ENCODE measurements around the gene GRP. TPM values are rescaled to one million over a fixed set of nuclear protein-coding genes. Genes with fewer than 3 reads are reported as not detected.

GRP gene
- total RNA-seq, 5 donors from 2014 or later (not counting 1 experiment from before 2014, with no cell fraction given) = not detected

- no peaks in the 10 kb centered on the region for H3K9me3 Mint-ChIP-seq
- no peak for DNase-seq
- Histone ChIP-seq H3K4me1 (ENCODE audit: control insufficient read depth in 1 of 2, extremely low read depth in 1 of 2, insufficient read depth in 2 of 2, low read length in 2 of 2) (peaks cover 0 to 22% of the 10 kb centered on the region in 2 experiments), H3K36me3 (ENCODE audit: control insufficient read depth in 2 of 2, extremely low read depth in 1 of 2, insufficient read depth in 1 of 2, low read length in 1 of 2) (no peaks in the 10 kb centered on the region), H3K27me3 (replicated peaks in 1 of 2; ENCODE audit: control insufficient read depth in 2 of 2, extremely low read depth in 1 of 2, insufficient read depth in 2 of 2, low read length in 1 of 2) (peaks cover 19 to 53% of the 10 kb centered on the region in 2 experiments), H3K27ac (ENCODE audit: low read length) (no peak overlapping the region), H3K4me3 (ENCODE audit: control insufficient read depth in 1 of 2, extremely low read depth in 1 of 2, low read length in 1 of 2) (no peak overlapping the region), H3K9me3 (no peaks in the 10 kb centered on the region)
- WGBS (ENCODE audit: insufficient coverage) = 25% methylated on average over 10 of the region's 17 CpGs
- H3K27me3 Mint-ChIP-seq = peaks cover 56 to 81% of the 10 kb centered on the region in 2 donors
- H3K4me1 Mint-ChIP-seq = peaks cover 18 to 28% (median 24%) of the 10 kb centered on the region in 3 donors
- peak overlapping the region in 1 of 3 donors; percentile 44 for H3K4me3 Mint-ChIP-seq
- H3K36me3 Mint-ChIP-seq = no peaks in the 10 kb centered on the region
- no peak overlapping the region for H3K27ac Mint-ChIP-seq
- ATAC-seq (replicated peaks in 1 of 4) = no peak
- ChIA-PET POLR2A (no interaction called here), CTCF (no interaction called here)
Observed at GRCh38 chr18:59264121-59264571, 44.2 kb downstream of the GRP start.

GRCh38 chr18:59264651-59265245 lies 44.8 kb downstream of the GRP start:
- Mint-ChIP-seq H3K4me1 (peaks cover 23 to 33% (median 28%) of the 10 kb centered on the region in 3 donors), H3K27ac (no peak overlapping the region), H3K9me3 (no peaks in the 10 kb centered on the region), H3K27me3 (peaks cover 54 to 79% of the 10 kb centered on the region in 2 donors), H3K36me3 (no peaks in the 10 kb centered on the region), H3K4me3 (peak overlapping the region in 1 of 3 donors; percentile 52)
- H3K27ac ChIP-seq (ENCODE audit: low read length) = no peak overlapping the region
- peaks cover 0 to 25% of the 10 kb centered on the region in 2 experiments for H3K4me1 ChIP-seq (ENCODE audit: control insufficient read depth in 1 of 2, extremely low read depth in 1 of 2, insufficient read depth in 2 of 2, low read length in 2 of 2)
- POLR2A ChIA-PET = no interaction called here
- ATAC-seq (replicated peaks in 1 of 4) = no peak
- no peaks in the 10 kb centered on the region for H3K36me3 ChIP-seq (ENCODE audit: control insufficient read depth in 2 of 2, extremely low read depth in 1 of 2, insufficient read depth in 1 of 2, low read length in 1 of 2)
- no peaks in the 10 kb centered on the region for H3K9me3 ChIP-seq
- no peak for DNase-seq
- H3K27me3 ChIP-seq (replicated peaks in 1 of 2; ENCODE audit: control insufficient read depth in 2 of 2, extremely low read depth in 1 of 2, insufficient read depth in 2 of 2, low read length in 1 of 2) = peaks cover 20 to 57% of the 10 kb centered on the region in 2 experiments
- WGBS (ENCODE audit: insufficient coverage) = 14% methylated on average over 40 of the region's 41 CpGs
- peak overlapping the region in 1 of 2 donors; percentile 45 for H3K4me3 ChIP-seq (ENCODE audit: control insufficient read depth in 1 of 2, extremely low read depth in 1 of 2, low read length in 1 of 2)
- CTCF ChIA-PET = interaction anchor here in 1 of 2 donors (0.8 kb wide), 1 partner anchor 14 kb away, joined by 5 read pairs; no protein-coding TSS in a partner anchor

DNA sequence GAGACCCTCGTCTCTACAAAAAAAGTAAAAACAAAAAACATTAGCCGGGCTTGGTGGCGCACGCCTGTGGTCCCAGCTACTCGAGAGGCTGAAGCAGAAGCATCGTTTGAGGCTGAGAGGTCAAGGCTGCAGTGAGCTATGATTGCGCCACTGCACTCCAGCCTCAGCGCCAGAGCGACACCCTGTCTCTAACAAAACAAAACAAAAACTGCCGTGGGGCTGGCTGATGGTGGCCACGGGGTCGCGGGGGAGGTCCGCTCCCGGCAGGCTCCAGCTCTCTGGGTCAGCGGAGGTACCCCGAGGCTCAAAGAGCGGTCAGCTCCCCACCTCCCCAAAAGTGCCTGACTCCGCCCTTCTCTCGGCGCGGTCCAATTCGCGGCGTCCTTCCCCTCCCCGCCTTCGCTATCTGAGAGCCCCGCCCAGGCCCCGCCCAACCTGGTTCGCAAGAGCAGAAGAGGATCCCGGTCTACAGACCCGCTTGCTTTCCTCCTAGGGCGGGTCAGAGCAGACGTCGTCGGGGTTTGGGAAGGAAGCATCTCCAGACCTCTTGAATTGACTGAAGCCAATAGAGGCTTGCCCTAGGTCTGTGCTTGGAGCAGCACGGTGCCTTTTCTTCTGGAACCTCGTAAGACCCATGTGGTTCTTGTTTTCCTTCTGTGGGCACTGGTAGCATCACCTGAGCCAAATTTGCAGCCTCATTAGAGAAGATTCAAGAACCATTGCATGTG lies 45.5 kb downstream of the GRP start:
- peaks cover 53 to 80% of the 10 kb centered on the region in 2 donors for H3K27me3 Mint-ChIP-seq
- H3K9me3 Mint-ChIP-seq = no peaks in the 10 kb centered on the region
- no peaks in the 10 kb centered on the region for H3K9me3 ChIP-seq
- H3K36me3 ChIP-seq (ENCODE audit: control insufficient read depth in 2 of 2, extremely low read depth in 1 of 2, insufficient read depth in 1 of 2, low read length in 1 of 2) = no peaks in the 10 kb centered on the region
- H3K4me1 ChIP-seq (ENCODE audit: control insufficient read depth in 1 of 2, extremely low read depth in 1 of 2, insufficient read depth in 2 of 2, low read length in 2 of 2) = peaks cover 0 to 25% of the 10 kb centered on the region in 2 experiments
- peaks cover 27 to 58% of the 10 kb centered on the region in 2 experiments for H3K27me3 ChIP-seq (replicated peaks in 1 of 2; ENCODE audit: control insufficient read depth in 2 of 2, extremely low read depth in 1 of 2, insufficient read depth in 2 of 2, low read length in 1 of 2)
- H3K36me3 Mint-ChIP-seq = no peaks in the 10 kb centered on the region
- ATAC-seq (replicated peaks in 1 of 4) = peak in 2 of 4 experiments; percentile 43 to 44
- peak overlapping the region; percentile 45 to 52 (median 46) for H3K4me3 Mint-ChIP-seq
- no peak overlapping the region for H3K27ac ChIP-seq (ENCODE audit: low read length)
- POLR2A ChIA-PET = no interaction called here
- no peak overlapping the region for H3K27ac Mint-ChIP-seq
- WGBS (ENCODE audit: insufficient coverage) = 7% methylated on average over 36 of the region's 38 CpGs
- peak overlapping the region; percentile 24 to 45 for H3K4me3 ChIP-seq (ENCODE audit: control insufficient read depth in 1 of 2, extremely low read depth in 1 of 2, low read length in 1 of 2)
- H3K4me1 Mint-ChIP-seq = peaks cover 26 to 36% (median 30%) of the 10 kb centered on the region in 3 donors
- CTCF ChIA-PET = interaction anchor here in 1 of 2 donors (0.8 kb wide), 1 partner anchor 15 kb away, joined by 5 read pairs; no protein-coding TSS in a partner anchor
- DNase-seq = no peak

GRCh38 chr18:59265974-59266369 lies 46.0 kb downstream of the GRP start:
- Histone ChIP-seq H3K27me3 (replicated peaks in 1 of 2; ENCODE audit: control insufficient read depth in 2 of 2, extremely low read depth in 1 of 2, insufficient read depth in 2 of 2, low read length in 1 of 2) (peaks cover 32 to 63% of the 10 kb centered on the region in 2 experiments), H3K36me3 (ENCODE audit: control insufficient read depth in 2 of 2, extremely low read depth in 1 of 2, insufficient read depth in 1 of 2, low read length in 1 of 2) (no peaks in the 10 kb centered on the region), H3K9me3 (no peaks in the 10 kb centered on the region), H3K4me3 (ENCODE audit: control insufficient read depth in 1 of 2, extremely low read depth in 1 of 2, low read length in 1 of 2) (no peak overlapping the region), H3K4me1 (ENCODE audit: control insufficient read depth in 1 of 2, extremely low read depth in 1 of 2, insufficient read depth in 2 of 2, low read length in 2 of 2) (peaks cover 0 to 25% of the 10 kb centered on the region in 2 experiments), H3K27ac (ENCODE audit: low read length) (no peak overlapping the region)
- Mint-ChIP-seq H3K9me3 (no peaks in the 10 kb centered on the region), H3K27me3 (peaks cover 54 to 81% of the 10 kb centered on the region in 2 donors), H3K36me3 (no peaks in the 10 kb centered on the region), H3K4me1 (peaks cover 26 to 38% (median 31%) of the 10 kb centered on the region in 3 donors), H3K4me3 (peak overlapping the region in 2 of 3 donors; percentile 45 to 52), H3K27ac (no peak overlapping the region)
- no peak for ATAC-seq (replicated peaks in 1 of 4)
- 33% methylated on average over 7 of the region's 12 CpGs for WGBS (ENCODE audit: insufficient coverage)
- POLR2A ChIA-PET = no interaction called here
- CTCF ChIA-PET = no interaction called here
- DNase-seq = no peak

DNA sequence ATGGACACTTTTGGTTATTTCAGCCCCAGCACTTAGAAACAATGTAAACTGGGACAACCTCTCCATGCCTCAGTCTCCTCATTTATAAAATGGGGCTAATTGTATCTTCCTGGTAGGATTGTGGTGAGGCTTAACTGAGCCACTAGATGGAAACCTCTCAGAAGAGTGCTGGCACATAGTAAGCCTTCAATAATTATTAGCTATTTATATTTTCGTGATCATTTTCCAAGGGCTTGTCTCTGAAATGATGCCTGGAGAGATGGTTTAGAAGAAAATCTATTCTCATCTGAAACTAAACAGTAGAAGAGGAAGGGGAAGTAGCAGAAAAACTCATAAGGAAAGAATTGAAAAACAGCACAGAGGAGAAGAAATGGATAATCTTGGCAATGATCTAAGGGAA lies 46.5 kb downstream of the GRP start:
- H3K4me3 ChIP-seq (ENCODE audit: control insufficient read depth in 1 of 2, extremely low read depth in 1 of 2, low read length in 1 of 2) = no peak overlapping the region
- peaks cover 59 to 86% of the 10 kb centered on the region in 2 donors for H3K27me3 Mint-ChIP-seq
- peaks cover 26 to 38% (median 32%) of the 10 kb centered on the region in 3 donors for H3K4me1 Mint-ChIP-seq
- peak overlapping the region in 1 of 3 donors; percentile 52 for H3K4me3 Mint-ChIP-seq
- no peaks in the 10 kb centered on the region for H3K9me3 Mint-ChIP-seq
- no peak overlapping the region for H3K27ac Mint-ChIP-seq
- H3K36me3 Mint-ChIP-seq = no peaks in the 10 kb centered on the region
- POLR2A ChIA-PET = no interaction called here
- no peak overlapping the region for H3K27ac ChIP-seq (ENCODE audit: low read length)
- no CpG with 5 or more reads among the region's 1 CpG for WGBS (ENCODE audit: insufficient coverage)
- peaks cover 37 to 65% of the 10 kb centered on the region in 2 experiments for H3K27me3 ChIP-seq (replicated peaks in 1 of 2; ENCODE audit: control insufficient read depth in 2 of 2, extremely low read depth in 1 of 2, insufficient read depth in 2 of 2, low read length in 1 of 2)
- no peaks in the 10 kb centered on the region for H3K9me3 ChIP-seq
- no peaks in the 10 kb centered on the region for H3K36me3 ChIP-seq (ENCODE audit: control insufficient read depth in 2 of 2, extremely low read depth in 1 of 2, insufficient read depth in 1 of 2, low read length in 1 of 2)
- peaks cover 0 to 25% of the 10 kb centered on the region in 2 experiments for H3K4me1 ChIP-seq (ENCODE audit: control insufficient read depth in 1 of 2, extremely low read depth in 1 of 2, insufficient read depth in 2 of 2, low read length in 2 of 2)
- ATAC-seq (replicated peaks in 1 of 4) = no peak
- DNase-seq = no peak
- CTCF ChIA-PET = no interaction called here

- no peak overlapping the region for H3K27ac ChIP-seq (ENCODE audit: low read length)
- no peak for DNase-seq
- no peaks in the 10 kb centered on the region for H3K9me3 Mint-ChIP-seq
- 18% methylated on average over 6 of the region's 10 CpGs for WGBS (ENCODE audit: insufficient coverage)
- H3K27ac Mint-ChIP-seq = no peak overlapping the region
- ChIA-PET CTCF (no interaction called here), POLR2A (no interaction called here)
- H3K4me1 Mint-ChIP-seq = peaks cover 26 to 41% (median 36%) of the 10 kb centered on the region in 3 donors
- H3K4me3 Mint-ChIP-seq = peak overlapping the region in 1 of 3 donors; percentile 33
- H3K36me3 ChIP-seq (ENCODE audit: control insufficient read depth in 2 of 2, extremely low read depth in 1 of 2, insufficient read depth in 1 of 2, low read length in 1 of 2) = no peaks in the 10 kb centered on the region
- ATAC-seq (replicated peaks in 1 of 4) = no peak
- peaks cover 37 to 68% of the 10 kb centered on the region in 2 experiments for H3K27me3 ChIP-seq (replicated peaks in 1 of 2; ENCODE audit: control insufficient read depth in 2 of 2, extremely low read depth in 1 of 2, insufficient read depth in 2 of 2, low read length in 1 of 2)
- H3K4me3 ChIP-seq (ENCODE audit: control insufficient read depth in 1 of 2, extremely low read depth in 1 of 2, low read length in 1 of 2) = no peak overlapping the region
- H3K36me3 Mint-ChIP-seq = no peaks in the 10 kb centered on the region
- H3K4me1 ChIP-seq (ENCODE audit: control insufficient read depth in 1 of 2, extremely low read depth in 1 of 2, insufficient read depth in 2 of 2, low read length in 2 of 2) = peaks cover 0 to 25% of the 10 kb centered on the region in 2 experiments
- H3K9me3 ChIP-seq = no peaks in the 10 kb centered on the region
- H3K27me3 Mint-ChIP-seq = peaks cover 62 to 87% of the 10 kb centered on the region in 2 donors
Observed at GRCh38 chr18:59266886-59267502, 47.0 kb downstream of the GRP start.
